ENCODE measurements around the gene SCAMP3.
"Not testable (repeated sequence)": the region's sequence is repeated elsewhere in the genome, so short reads cannot be mapped to it uniquely, and the experiment has no call there.

- TF ChIP-seq CTCF (conservative IDR thresholded peaks at IDR 0.05 in 1 of 2, IDR thresholded peaks at IDR 0.05 in 1 of 2; ENCODE audit: extremely low read depth in 1 of 2, insufficient read depth in 1 of 2, low read depth in 1 of 2, low read length in 2 of 2); EZH2 (IDR thresholded peaks at IDR 0.05; ENCODE audit: borderline replicate concordance, low read length): not testable (repeated sequence)
These were observed 29.9 kb downstream of the SCAMP3 start for GRCh38 chr1:155232001-155232978.

All from mammary epithelial cell (primary cell).